Activated CD4-positive, alpha-beta memory T cell treated with anti-CD3 and anti-CD28 coated beads for 36 hours (primary cell): ENCODE results near the gene MATCAP1. TPM values are rescaled to one million over a fixed set of nuclear protein-coding genes. Genes with fewer than 3 reads are reported as not detected.

Experiments
- CTCF ChIA-PET: fragments of 350-600 bp; sonication (Branson Sonifier 250); formaldehyde crosslinking; loops from one replicate; lab custom pipeline; 2021; ENCODE audit warnings: antibody characterized with exemption, inconsistent platforms; lab: Charles Lee
- POLR2A ChIA-PET: fragments of 350-600 bp; sonication (Branson Sonifier 250); formaldehyde crosslinking; loops from one replicate; lab custom pipeline; 2021; ENCODE audit warnings: antibody characterized with exemption; lab: Charles Lee
- DNase-seq: peaks from one replicate; pipeline ENCODE4 v3.0.0-alpha.2; 2020
- H3K27ac Mint-ChIP-seq: one replicate; pipeline ENCODE4 v1.8.0; 2021; ENCODE audit warnings: mixed read lengths
- H3K27me3 Mint-ChIP-seq: one replicate; pipeline ENCODE4 v1.8.0; 2021; ENCODE audit warnings: mixed read lengths
- H3K36me3 Mint-ChIP-seq: one replicate; pipeline ENCODE4 v1.8.0; 2021; ENCODE audit warnings: mixed read lengths
- H3K4me1 Mint-ChIP-seq: one replicate; pipeline ENCODE4 v1.8.0; 2021; ENCODE audit warnings: low read depth, mixed read lengths
- H3K4me3 Mint-ChIP-seq: one replicate; pipeline ENCODE4 v1.8.0; 2021; ENCODE audit warnings: mild to moderate bottlenecking, mixed read lengths
- H3K9me3 Mint-ChIP-seq: one replicate; pipeline ENCODE4 v1.8.0; 2021; ENCODE audit warnings: mixed read lengths
- intact Hi-C: fragments of 100-400 bp; cut with micrococcal nuclease; formaldehyde crosslinking; loops from one replicate; pipeline ENCODE4 v1.15.1; 2023
- total RNA-seq, 2 experiments: library from RNA; stranded (reverse); gene quantifications; one replicate each; pipeline ENCODE4 v1.2.3, GENCODE V29; 2021

The MATCAP1 gene
- total RNA-seq, 2 experiments from 2014 or later, result 37.3 to 38.3 TPM

DNA sequence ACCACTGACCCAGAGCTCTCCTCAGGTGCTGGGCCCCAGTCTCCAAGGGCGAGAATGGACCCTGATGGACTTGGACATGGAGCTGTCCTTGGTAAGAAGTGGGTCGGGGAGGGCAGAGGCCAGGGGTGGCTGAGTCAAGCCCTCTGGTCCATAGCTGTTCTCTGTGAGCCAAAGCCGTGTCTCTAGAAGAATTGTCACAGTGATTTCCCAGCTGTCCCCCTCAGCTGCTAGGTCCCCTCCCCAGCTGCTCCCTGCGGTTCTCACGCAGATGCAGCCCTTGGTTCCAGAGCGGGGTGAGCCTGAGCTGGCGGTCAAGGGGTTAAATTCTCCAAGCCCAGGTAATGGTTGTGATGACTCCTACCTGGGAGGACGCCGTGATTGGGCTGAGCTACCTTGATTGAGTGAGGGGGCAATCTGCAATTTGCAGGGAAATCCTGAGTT, 14.7 kb downstream of the MATCAP1 start:
- no peak for DNase-seq
- intact Hi-C loops, result no loop called here
- H3K9me3 Mint-ChIP-seq, result no peaks in the 10 kb centered on the region
- no peaks in the 10 kb centered on the region for H3K36me3 Mint-ChIP-seq
- ChIA-PET POLR2A (interaction anchor here (0.6 to 3.0 kb wide), 2 partner anchors 9 to 11 kb away, joined by 3 to 23 read pairs; partner anchors contain the start of genes FBXL8 and TRADD), CTCF (interaction anchor here (0.6 to 3.7 kb wide), 6 partner anchors 9 to 208 kb away, joined by 3 to 35 read pairs (median 5); partner anchors contain the start of genes B3GNT9, CES3, FBXL8 and TRADD)
- H3K4me1 Mint-ChIP-seq, result peaks cover 41% of the 10 kb centered on the region
- no peak overlapping the region for H3K27ac Mint-ChIP-seq
- H3K27me3 Mint-ChIP-seq, result peaks cover 54% of the 10 kb centered on the region
- H3K4me3 Mint-ChIP-seq, result no peak overlapping the region

DNA sequence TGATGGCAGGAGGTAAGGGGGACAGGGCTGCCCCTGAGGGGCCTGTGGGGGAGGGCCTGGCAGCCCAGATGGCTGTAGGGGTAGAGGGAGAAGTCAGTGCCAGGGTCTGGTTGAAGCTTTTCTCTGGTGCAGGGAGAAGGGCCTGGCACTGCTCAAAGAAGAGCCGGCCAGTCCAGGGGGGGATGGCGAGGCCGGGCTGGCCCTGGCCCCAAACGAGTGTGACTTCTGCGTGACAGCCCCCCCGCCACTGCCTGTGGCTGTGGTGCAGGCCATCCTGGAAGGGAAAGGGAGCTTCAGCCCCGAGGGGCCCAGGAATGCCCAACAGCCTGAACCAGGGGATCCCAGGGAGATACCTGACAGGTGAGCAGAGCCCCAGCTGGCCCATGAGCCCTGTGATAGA, 16.2 kb downstream of the MATCAP1 start:
- Mint-ChIP-seq H3K4me1 (peaks cover 34% of the 10 kb centered on the region), H3K36me3 (no peaks in the 10 kb centered on the region), H3K27ac (no peak overlapping the region), H3K27me3 (peaks cover 50% of the 10 kb centered on the region), H3K9me3 (no peaks in the 10 kb centered on the region), H3K4me3 (no peak overlapping the region)
- no peak for DNase-seq
- ChIA-PET CTCF (interaction anchor here (1.0 to 3.7 kb wide), 2 partner anchors 8 to 18 kb away, joined by 3 to 35 read pairs; partner anchors contain the start of genes FBXL8 and TRADD), POLR2A (interaction anchor here (3.0 kb wide), 1 partner anchor 8 kb away, joined by 23 read pairs; the partner anchor contains the start of genes FBXL8 and TRADD)
- intact Hi-C loops, result no loop called here

DNA sequence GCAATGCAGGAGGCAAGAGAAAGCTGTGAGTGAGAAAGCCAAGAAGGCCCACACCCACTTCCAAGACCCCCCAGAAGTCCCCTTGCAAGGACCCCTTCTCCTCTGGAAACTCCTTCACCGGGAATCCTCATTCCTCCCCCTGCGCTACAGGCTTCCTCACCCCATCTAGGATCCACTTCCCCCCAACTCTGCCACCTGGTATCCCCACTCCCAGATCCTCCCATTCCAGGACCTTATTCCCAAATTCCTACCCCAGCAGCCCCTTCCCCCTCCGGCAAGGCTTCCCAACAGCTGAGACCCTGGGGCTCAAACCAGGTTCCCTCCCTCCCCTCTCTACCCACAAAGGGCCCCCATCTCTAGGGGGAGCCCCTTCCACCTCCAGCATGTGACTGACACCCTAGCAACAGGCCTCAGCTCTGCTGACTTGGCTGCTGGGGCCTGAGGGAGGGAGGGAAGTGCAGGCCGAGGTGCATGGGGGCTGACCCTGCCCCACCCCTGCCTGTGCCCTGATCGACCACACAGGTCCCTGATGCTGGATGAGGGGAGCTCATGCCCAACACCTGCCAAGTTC, 17.1 kb downstream of the MATCAP1 start:
- intact Hi-C loops, result no loop called here
- H3K9me3 Mint-ChIP-seq, result no peaks in the 10 kb centered on the region

DNA sequence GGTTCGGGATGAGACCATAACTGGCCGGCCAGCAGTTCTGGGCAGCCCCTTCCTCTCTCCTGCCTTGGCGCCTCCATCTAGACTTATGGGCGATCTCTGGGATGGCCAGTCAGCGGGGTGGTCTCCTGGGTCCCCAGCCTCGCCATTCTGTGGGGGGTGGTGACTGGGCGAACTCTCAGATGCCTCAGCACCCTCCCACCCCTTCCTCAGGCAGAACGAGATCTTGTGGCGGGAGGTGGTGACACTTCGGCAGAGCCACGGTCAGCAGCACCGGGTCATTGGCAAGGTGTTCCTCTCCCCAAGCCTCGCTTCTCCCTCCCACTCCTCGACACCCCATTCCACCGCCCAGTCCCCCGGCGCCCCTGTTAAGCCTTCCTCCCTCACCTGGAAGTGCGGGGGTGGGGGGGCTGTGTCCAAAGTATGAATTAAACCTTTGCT, 17.6 kb downstream of the MATCAP1 start:
- H3K36me3 Mint-ChIP-seq, result peaks cover 8% of the 10 kb centered on the region
- H3K9me3 Mint-ChIP-seq, result no peaks in the 10 kb centered on the region
- peaks cover 38% of the 10 kb centered on the region for H3K4me1 Mint-ChIP-seq
- intact Hi-C loops, result no loop called here
- no peak overlapping the region for H3K27ac Mint-ChIP-seq
- DNase-seq, result no peak
- ChIA-PET POLR2A (no interaction called here), CTCF (interaction anchor here (0.6 to 1.8 kb wide), 4 partner anchors 11 to 188 kb away, joined by 3 to 8 read pairs (median 5); partner anchors contain the start of gene B3GNT9)
- peak overlapping the region; percentile 5 for H3K4me3 Mint-ChIP-seq
- peaks cover 46% of the 10 kb centered on the region for H3K27me3 Mint-ChIP-seq

More for the DNA sequence above, 17.1 kb downstream of the MATCAP1 start:
- DNase-seq, result no peak
- no peak overlapping the region for H3K27ac Mint-ChIP-seq
- no peak overlapping the region for H3K4me3 Mint-ChIP-seq
- ChIA-PET POLR2A (no interaction called here), CTCF (interaction anchor here (1.0 kb wide), 1 partner anchor 189 kb away, joined by 3 read pairs; no protein-coding TSS in a partner anchor)
- H3K27me3 Mint-ChIP-seq, result peaks cover 50% of the 10 kb centered on the region
- peaks cover 5% of the 10 kb centered on the region for H3K36me3 Mint-ChIP-seq
- H3K4me1 Mint-ChIP-seq, result peaks cover 41% of the 10 kb centered on the region

DNA sequence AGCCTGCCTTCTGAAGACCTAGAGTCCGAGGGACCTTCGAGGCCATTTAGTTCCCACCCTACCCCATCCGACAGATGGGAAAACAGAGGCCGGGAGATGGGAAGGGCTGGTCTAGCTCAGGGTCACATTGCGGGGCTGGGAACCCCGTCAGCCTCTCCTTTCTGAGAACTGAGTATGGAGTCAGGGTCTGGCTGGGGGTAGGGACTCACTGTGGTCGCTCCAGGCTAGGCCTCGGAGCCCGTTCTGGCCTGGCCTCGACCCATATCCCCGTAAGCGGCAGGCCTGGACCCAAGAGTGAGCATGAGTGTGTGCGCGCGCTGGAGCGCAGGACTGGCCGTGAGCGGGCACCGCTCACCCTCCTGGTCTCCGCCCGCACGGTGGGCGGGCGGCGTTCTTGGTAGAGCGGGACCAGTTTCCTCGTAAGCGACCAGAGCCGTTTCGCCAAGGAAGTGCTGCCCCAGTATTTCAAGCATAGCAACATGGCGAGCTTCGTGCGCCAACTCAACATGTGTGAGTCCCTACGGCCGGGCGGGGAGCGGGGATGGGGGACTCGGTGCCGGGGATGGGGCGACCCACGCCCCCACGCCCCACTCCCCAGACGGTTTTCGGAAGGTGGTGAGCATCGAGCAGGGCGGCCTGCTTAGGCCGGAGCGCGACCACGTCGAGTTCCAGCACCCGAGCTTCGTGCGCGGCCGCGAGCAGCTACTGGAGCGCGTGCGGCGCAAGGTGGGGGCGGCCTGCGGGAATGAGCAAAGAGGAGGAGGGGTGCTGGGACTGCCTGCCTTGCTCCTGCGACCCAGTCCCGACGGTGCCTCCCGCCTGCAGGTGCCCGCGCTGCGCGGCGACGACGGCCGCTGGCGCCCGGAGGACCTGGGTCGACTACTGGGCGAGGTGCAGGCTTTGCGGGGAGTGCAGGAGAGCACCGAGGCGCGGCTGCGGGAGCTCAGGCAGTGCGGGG, 18.4 kb downstream of the MATCAP1 start:
- intact Hi-C loops, result no loop called here
- ChIA-PET POLR2A (interaction anchor here (1.0 to 1.1 kb wide), 2 partner anchors 9 to 12 kb away, joined by 3 to 4 read pairs; no protein-coding TSS in a partner anchor), CTCF (interaction anchor here (0.6 to 4.1 kb wide), 6 partner anchors 9 to 147 kb away, joined by 3 to 12 read pairs (median 5); partner anchors contain the start of gene B3GNT9)
- Mint-ChIP-seq H3K27me3 (peaks cover 43% of the 10 kb centered on the region), H3K27ac (no peak overlapping the region), H3K36me3 (peaks cover 10% of the 10 kb centered on the region), H3K9me3 (no peaks in the 10 kb centered on the region), H3K4me3 (peak overlapping the region; percentile 12), H3K4me1 (peaks cover 39% of the 10 kb centered on the region)
- DNase-seq, result no peak

DNA sequence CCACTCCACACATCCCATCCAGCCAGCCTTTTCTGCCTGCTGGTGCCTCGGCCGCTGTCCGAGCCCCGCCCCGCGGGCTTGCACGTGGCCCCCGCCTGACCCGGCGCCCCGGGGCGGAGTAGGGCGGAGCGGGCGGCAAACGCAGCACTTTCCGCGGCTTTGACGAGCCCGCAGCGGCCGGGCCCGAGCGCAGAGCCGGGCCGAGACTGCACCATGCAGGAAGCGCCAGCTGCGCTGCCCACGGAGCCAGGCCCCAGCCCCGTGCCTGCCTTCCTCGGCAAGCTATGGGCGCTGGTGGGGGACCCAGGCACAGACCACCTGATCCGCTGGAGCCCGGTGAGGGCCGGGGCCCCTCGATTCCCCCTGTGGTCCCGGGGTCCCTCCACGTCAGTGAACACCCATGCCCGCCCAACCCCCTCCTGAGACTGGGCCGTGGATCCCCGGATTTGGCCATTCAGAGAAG, 19.1 kb downstream of the MATCAP1 start, which contains the start of gene HSF4:
HSF4 (plus strand) TSS at position 147 of the 463 bp plus-strand sequence; CDS start at position 214, 67 bp downstream.
- Mint-ChIP-seq H3K27me3 (peaks cover 40% of the 10 kb centered on the region), H3K4me3 (peak within 1 kb of the TSS; percentile 23), H3K9me3 (no peaks in the 10 kb centered on the region), H3K4me1 (peaks cover 33% of the 10 kb centered on the region), H3K36me3 (peaks cover 10% of the 10 kb centered on the region), H3K27ac (no peak within 1 kb of the TSS)
- ChIA-PET CTCF (interaction anchor here (0.5 to 4.1 kb wide), 6 partner anchors 10 to 350 kb away, joined by 3 to 12 read pairs (median 4); no protein-coding TSS in a partner anchor), POLR2A (interaction anchor here (1.0 to 1.2 kb wide), 3 partner anchors 9 to 13 kb away, joined by 3 to 4 read pairs (median 3); no protein-coding TSS in a partner anchor)
- DNase-seq, result peak; percentile 40
- intact Hi-C loops, result no loop called here

DNA sequence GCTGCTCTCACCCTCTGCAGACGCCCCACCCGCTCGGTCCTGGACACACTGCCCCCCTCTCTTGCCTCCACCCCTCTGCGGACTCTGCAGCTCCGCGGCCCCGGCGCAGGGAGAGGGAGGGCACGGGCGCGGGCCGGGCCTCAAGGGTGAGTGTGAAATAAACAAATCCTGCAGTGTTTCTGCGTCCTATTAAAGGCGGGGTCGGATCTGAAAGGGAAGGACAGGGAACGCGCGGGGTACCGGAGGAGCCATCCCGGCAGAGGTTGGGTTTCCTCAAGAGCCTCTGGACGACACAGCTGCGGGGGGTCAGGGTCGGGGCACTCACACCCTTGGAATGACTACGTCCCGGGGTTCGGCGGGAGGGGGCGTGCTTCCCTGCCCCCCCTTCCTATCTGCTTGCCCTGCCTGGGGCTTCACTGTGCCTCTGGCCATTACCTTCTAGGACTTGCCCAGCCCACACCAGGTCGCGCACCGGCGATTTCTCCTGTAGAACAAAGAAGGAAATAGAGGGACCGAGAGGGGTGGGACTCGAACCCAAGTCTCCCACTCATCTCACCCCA, 19.7 kb downstream of the MATCAP1 start:
- H3K9me3 Mint-ChIP-seq, result no peaks in the 10 kb centered on the region
- no peak overlapping the region for H3K27ac Mint-ChIP-seq
- peak overlapping the region; percentile 23 for H3K4me3 Mint-ChIP-seq
- intact Hi-C loops, result no loop called here
- DNase-seq, result no peak
- ChIA-PET POLR2A (interaction anchor here (1.0 to 1.2 kb wide), 2 partner anchors 9 to 11 kb away, joined by 3 to 4 read pairs; no protein-coding TSS in a partner anchor), CTCF (interaction anchor here (0.5 to 14.8 kb wide), 10 partner anchors 9 to 351 kb away, joined by 3 to 350 read pairs (median 3); no protein-coding TSS in a partner anchor)
- peaks cover 10% of the 10 kb centered on the region for H3K36me3 Mint-ChIP-seq
- peaks cover 40% of the 10 kb centered on the region for H3K27me3 Mint-ChIP-seq
- peaks cover 30% of the 10 kb centered on the region for H3K4me1 Mint-ChIP-seq

DNA sequence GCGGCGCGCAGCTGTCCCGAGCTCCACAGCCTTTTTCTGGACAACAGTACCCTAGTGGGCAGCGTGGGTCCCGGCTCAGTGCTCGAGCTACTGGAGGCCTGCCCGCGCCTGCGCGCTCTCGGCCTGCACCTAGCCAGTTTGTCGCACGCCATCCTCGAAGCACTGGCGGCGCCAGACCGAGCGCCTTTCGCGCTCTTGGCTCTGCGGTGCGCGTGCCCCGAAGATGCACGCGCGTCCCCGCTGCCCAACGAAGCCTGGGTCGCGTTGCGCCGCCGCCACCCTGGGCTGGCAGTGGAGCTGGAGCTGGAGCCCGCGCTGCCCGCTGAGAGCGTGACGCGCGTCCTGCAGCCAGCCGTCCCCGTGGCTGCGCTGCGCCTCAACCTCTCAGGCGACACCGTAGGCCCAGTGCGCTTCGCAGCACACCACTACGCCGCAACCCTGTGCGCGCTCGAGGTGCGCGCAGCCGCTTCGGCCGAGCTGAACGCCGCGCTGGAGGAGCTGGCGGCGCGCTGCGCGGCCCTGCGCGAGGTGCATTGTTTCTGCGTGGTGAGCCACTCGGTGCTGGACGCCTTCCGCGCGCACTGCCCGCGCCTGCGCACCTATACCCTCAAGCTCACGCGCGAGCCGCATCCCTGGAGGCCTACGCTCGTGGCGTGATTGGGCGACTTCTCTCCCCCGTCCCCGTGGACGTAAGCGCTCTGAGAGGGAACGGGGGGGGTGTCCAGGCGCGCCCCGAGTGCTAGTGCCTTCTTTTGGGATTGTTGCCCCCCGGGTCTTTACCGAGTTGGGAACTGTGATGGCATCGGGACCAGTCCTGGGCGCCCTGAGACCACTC, 20.4 kb downstream of the MATCAP1 start:
- ChIA-PET POLR2A (interaction anchor here (0.8 to 1.3 kb wide), 6 partner anchors 8 to 134 kb away, joined by 3 to 6 read pairs (median 3); partner anchors contain the start of gene B3GNT9), CTCF (interaction anchor here (0.5 to 14.8 kb wide), 14 partner anchors 8 to 289 kb away, joined by 3 to 350 read pairs (median 3); partner anchors contain the start of gene EXOC3L1)
- peak; percentile 61 for DNase-seq
- Mint-ChIP-seq H3K27ac (no peak overlapping the region), H3K4me1 (peaks cover 36% of the 10 kb centered on the region), H3K27me3 (peaks cover 34% of the 10 kb centered on the region), H3K36me3 (peaks cover 10% of the 10 kb centered on the region), H3K4me3 (peak overlapping the region; percentile 8), H3K9me3 (no peaks in the 10 kb centered on the region)
- intact Hi-C loops, result no loop called here

DNA sequence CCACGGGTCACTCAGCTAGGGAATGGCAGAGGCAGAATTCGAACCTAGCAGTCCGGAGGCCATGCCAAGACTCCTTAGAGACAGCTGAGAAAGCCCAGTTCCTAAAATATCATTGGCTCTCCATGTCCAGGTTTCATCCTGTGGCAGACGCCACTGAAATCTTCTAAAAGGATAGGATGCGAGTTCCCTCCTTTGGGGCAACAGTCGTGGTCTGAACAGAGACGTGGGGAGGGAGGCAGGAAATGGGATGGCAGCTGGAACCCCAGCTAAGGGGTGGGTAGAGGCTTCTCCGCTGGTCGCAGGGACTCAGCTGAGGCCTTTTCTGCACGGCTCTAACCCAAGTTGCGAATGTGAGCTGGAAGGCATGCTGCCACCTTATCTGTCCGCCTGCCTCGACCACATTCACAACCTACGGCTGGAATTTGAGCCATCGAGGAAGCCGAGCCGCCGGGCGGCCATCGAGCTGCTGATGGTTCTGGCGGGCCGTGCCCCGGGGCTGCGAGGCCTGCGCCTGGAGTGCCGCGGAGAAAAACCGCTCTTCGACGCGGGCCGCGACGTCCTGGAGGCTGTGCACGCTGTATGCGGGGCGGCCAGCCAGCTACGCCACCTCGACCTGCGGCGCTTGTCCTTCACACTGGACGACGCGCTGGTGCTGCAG, 21.1 kb downstream of the MATCAP1 start:
- DNase-seq, result no peak
- Mint-ChIP-seq H3K27me3 (peaks cover 32% of the 10 kb centered on the region), H3K27ac (no peak overlapping the region)

More for the DNA sequence above, 21.1 kb downstream of the MATCAP1 start:
- Mint-ChIP-seq H3K4me1 (peaks cover 43% of the 10 kb centered on the region), H3K4me3 (no peak overlapping the region), H3K9me3 (no peaks in the 10 kb centered on the region), H3K36me3 (peaks cover 12% of the 10 kb centered on the region)
- CTCF ChIA-PET, result interaction anchor here (0.5 to 14.8 kb wide), 14 partner anchors 7 to 288 kb away, joined by 3 to 350 read pairs (median 3); partner anchors contain the start of genes EXOC3L1 and NOL3
- POLR2A ChIA-PET, result interaction anchor here (0.8 to 1.3 kb wide), 5 partner anchors 11 to 133 kb away, joined by 3 to 6 read pairs (median 3); partner anchors contain the start of gene B3GNT9
- intact Hi-C loops, result no loop called here
